GM12801 (cell line): Measurements from ENCODE around the gene HNRNPLL.

Source experiments
- CTCF ChIP-seq: IDR thresholded peaks from one replicate; pipeline ENCODE4 v1.5.1; 2011; ENCODE audit warnings: control low read depth; ENCODE audit not compliant: insufficient read length; ENCODE audit errors: extremely low read depth

The HNRNPLL gene

GRCh38 chr2:38568724-38569436 lies 33.8 kb downstream of the HNRNPLL start:
- no peak for TF ChIP-seq CTCF

- no peak for TF ChIP-seq CTCF
Observed at GRCh38 chr2:38565333-38565732, 37.4 kb downstream of the HNRNPLL start.

- TF ChIP-seq CTCF = no peak
Observed at GRCh38 chr2:38561691-38562090, 41.0 kb downstream of the HNRNPLL start.

- TF ChIP-seq CTCF = no peak
Observed at GRCh38 chr2:38560092-38560491, 42.6 kb downstream of the HNRNPLL start.

- TF ChIP-seq CTCF = no peak
Observed at GRCh38 chr2:38557981-38558380, 44.7 kb downstream of the HNRNPLL start.

GRCh38 chr2:38557217-38557616 lies 45.5 kb downstream of the HNRNPLL start:
- no peak for TF ChIP-seq CTCF

- no peak for TF ChIP-seq CTCF
Observed at GRCh38 chr2:38556006-38556801, 46.5 kb downstream of the HNRNPLL start.
